HL-60 (cell line): ENCODE results near the gene UBE2A.

Experiments
- TF ChIP-seq, protein P1 (sequence below): IDR thresholded peaks from one replicate; pipeline ENCODE4 v1.5.1; 2011; ENCODE audit warnings: low read length, control low read depth, inconsistent platforms; ENCODE audit not compliant: insufficient read depth
- TF ChIP-seq, protein P2 (sequence below): IDR thresholded peaks from 2 replicates; pipeline ENCODE4 v1.6.1; 2012; ENCODE audit warnings: low read depth; ENCODE audit not compliant: insufficient replicate concordance

DNA sequence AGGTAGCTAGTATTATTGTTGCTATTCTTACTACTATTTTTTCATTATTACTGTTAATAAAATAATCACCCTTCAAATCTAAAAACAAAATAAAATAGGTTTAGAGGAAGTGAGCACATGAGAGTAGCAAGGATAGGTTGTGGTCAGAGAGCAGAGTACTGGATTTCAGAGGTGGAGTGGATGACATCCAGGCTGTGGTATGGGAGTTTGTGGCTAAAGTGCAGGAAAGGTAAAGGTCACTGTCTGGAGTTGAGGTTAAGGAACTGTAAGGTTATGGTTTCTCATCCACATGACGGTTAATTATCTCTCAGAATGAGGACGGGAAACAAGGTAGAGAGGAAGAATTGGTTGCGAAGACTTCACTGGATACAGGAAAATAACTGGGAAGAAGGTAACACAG lies 36.9 kb upstream of the UBE2A start:
- TF ChIP-seq, protein P1, sequence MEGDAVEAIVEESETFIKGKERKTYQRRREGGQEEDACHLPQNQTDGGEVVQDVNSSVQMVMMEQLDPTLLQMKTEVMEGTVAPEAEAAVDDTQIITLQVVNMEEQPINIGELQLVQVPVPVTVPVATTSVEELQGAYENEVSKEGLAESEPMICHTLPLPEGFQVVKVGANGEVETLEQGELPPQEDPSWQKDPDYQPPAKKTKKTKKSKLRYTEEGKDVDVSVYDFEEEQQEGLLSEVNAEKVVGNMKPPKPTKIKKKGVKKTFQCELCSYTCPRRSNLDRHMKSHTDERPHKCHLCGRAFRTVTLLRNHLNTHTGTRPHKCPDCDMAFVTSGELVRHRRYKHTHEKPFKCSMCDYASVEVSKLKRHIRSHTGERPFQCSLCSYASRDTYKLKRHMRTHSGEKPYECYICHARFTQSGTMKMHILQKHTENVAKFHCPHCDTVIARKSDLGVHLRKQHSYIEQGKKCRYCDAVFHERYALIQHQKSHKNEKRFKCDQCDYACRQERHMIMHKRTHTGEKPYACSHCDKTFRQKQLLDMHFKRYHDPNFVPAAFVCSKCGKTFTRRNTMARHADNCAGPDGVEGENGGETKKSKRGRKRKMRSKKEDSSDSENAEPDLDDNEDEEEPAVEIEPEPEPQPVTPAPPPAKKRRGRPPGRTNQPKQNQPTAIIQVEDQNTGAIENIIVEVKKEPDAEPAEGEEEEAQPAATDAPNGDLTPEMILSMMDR: no peak
- TF ChIP-seq, protein P2, sequence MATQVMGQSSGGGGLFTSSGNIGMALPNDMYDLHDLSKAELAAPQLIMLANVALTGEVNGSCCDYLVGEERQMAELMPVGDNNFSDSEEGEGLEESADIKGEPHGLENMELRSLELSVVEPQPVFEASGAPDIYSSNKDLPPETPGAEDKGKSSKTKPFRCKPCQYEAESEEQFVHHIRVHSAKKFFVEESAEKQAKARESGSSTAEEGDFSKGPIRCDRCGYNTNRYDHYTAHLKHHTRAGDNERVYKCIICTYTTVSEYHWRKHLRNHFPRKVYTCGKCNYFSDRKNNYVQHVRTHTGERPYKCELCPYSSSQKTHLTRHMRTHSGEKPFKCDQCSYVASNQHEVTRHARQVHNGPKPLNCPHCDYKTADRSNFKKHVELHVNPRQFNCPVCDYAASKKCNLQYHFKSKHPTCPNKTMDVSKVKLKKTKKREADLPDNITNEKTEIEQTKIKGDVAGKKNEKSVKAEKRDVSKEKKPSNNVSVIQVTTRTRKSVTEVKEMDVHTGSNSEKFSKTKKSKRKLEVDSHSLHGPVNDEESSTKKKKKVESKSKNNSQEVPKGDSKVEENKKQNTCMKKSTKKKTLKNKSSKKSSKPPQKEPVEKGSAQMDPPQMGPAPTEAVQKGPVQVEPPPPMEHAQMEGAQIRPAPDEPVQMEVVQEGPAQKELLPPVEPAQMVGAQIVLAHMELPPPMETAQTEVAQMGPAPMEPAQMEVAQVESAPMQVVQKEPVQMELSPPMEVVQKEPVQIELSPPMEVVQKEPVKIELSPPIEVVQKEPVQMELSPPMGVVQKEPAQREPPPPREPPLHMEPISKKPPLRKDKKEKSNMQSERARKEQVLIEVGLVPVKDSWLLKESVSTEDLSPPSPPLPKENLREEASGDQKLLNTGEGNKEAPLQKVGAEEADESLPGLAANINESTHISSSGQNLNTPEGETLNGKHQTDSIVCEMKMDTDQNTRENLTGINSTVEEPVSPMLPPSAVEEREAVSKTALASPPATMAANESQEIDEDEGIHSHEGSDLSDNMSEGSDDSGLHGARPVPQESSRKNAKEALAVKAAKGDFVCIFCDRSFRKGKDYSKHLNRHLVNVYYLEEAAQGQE: no peak
